CD4-positive, alpha-beta T cell (primary cell): Measurements from ENCODE around the gene CDC37L1. TPM values are rescaled to one million over a fixed set of nuclear protein-coding genes. Genes with fewer than 3 reads are reported as not detected.
A peak's percentile ranks its signal among the peaks of the same experiment; 100 is the strongest.
"Not testable (repeated sequence)": the region's sequence is repeated elsewhere in the genome, so short reads cannot be mapped to it uniquely, and the experiment has no call there.

ENCODE experiments used
- ATAC-seq: fragments of 200-7000 bp; cut with Tn5 transposase; one replicate; pipeline ENCODE4 v1.10.0; 2022; ENCODE audit warnings: mild to moderate bottlenecking; ENCODE audit not compliant: poor library complexity
- CTCF ChIA-PET: fragments of 350-600 bp; sonication (Branson Sonifier 250); formaldehyde crosslinking; loops from one replicate; lab custom pipeline; 2021; ENCODE audit warnings: antibody characterized with exemption, inconsistent platforms; lab: Charles Lee
- POLR2A ChIA-PET: fragments of 350-600 bp; sonication (Branson Sonifier 250); formaldehyde crosslinking; loops from one replicate; lab custom pipeline; 2021; ENCODE audit warnings: antibody characterized with exemption, inconsistent platforms; lab: Charles Lee
- DNase-seq, 14 experiments: peaks; one replicate each; pipeline ENCODE4 v3.0.0-alpha.2; 2013 to 2020; ENCODE audit warnings: mixed read lengths in 2 of 14
- H3K27ac ChIP-seq, 2 donors: one replicate each; pipeline versions ENCODE4 v1.5.1 to v1.7.0; 2013; ENCODE audit warnings: low read length in 2 of 2, low read depth in 1 of 2, mild to moderate bottlenecking in 1 of 2
- H3K27me3 ChIP-seq, 2 experiments: 1 replicate in 1 of 2; 2 replicates in 1 of 2; pipeline versions ENCODE4 v1.6.1 to v1.7.0; 2013; ENCODE audit warnings: low read length in 2 of 2, control low read depth in 1 of 2, mild to moderate bottlenecking in 1 of 2, moderate library complexity in 1 of 2; ENCODE audit not compliant: insufficient read depth in 2 of 2, control insufficient read depth in 1 of 2
- H3K36me3 ChIP-seq: one replicate; pipeline ENCODE4 v1.6.1; 2013; ENCODE audit warnings: low read length, control low read depth; ENCODE audit not compliant: insufficient read depth
- H3K4me1 ChIP-seq: one replicate; pipeline ENCODE4 v1.6.1; 2013; ENCODE audit warnings: low read length, control low read depth; ENCODE audit not compliant: insufficient read depth
- H3K4me3 ChIP-seq: one replicate; pipeline ENCODE4 v1.5.1; 2013; ENCODE audit warnings: mild to moderate bottlenecking, low read length, moderate library complexity
- H3K9me3 ChIP-seq, 2 experiments: 1 replicate in 1 of 2; 2 replicates in 1 of 2; pipeline versions ENCODE4 v1.6.1 to v1.7.0; 2013; ENCODE audit warnings: low read length in 2 of 2, mild to moderate bottlenecking in 2 of 2, control low read depth in 1 of 2, moderate library complexity in 1 of 2; ENCODE audit not compliant: control insufficient read depth in 1 of 2, insufficient read depth in 1 of 2
- H3K27ac Mint-ChIP-seq: one replicate; pipeline ENCODE4 v1.8.0; 2020; ENCODE audit warnings: mixed read lengths
- H3K27me3 Mint-ChIP-seq: one replicate; pipeline ENCODE4 v1.8.0; 2021; ENCODE audit warnings: mixed read lengths
- H3K36me3 Mint-ChIP-seq: one replicate; pipeline ENCODE4 v1.8.0; 2021; ENCODE audit warnings: low read depth, mixed read lengths
- H3K4me1 Mint-ChIP-seq: one replicate; pipeline ENCODE4 v1.8.0; 2021; ENCODE audit warnings: low read depth, mixed read lengths
- H3K4me3 Mint-ChIP-seq: one replicate; pipeline ENCODE4 v1.8.0; 2020; ENCODE audit warnings: mild to moderate bottlenecking, mixed read lengths
- H3K9me3 Mint-ChIP-seq: one replicate; pipeline ENCODE4 v1.8.0; 2020; ENCODE audit warnings: mixed read lengths
- intact Hi-C, 2 experiments: fragments of 100-400 bp; cut with DNase I in 1 of 2; cut with micrococcal nuclease in 1 of 2; formaldehyde crosslinking; loops; one replicate each; pipeline versions ENCODE4 v1.15.1 to v1.9.0; 2023 to 2025; cut with DNase I, micrococcal nuclease
- total RNA-seq, 174 experiments: library from RNA in 2 of 174; stranded (reverse) in 2 of 174; gene quantifications; one replicate each; pipeline ENCODE4 v1.2.3 and lab custom pipeline; 2021 to 2026
- TF ChIP-seq, protein P1 (sequence below): fragments of 200-600 bp; IDR thresholded peaks from one replicate; pipeline ENCODE4 v1.8.0; 2022; ENCODE audit warnings: antibody characterized with exemption, mild to moderate bottlenecking

CDC37L1 gene
- total RNA-seq, 2 experiments from 2014 or later, result 49.1 to 53.4 TPM

DNA sequence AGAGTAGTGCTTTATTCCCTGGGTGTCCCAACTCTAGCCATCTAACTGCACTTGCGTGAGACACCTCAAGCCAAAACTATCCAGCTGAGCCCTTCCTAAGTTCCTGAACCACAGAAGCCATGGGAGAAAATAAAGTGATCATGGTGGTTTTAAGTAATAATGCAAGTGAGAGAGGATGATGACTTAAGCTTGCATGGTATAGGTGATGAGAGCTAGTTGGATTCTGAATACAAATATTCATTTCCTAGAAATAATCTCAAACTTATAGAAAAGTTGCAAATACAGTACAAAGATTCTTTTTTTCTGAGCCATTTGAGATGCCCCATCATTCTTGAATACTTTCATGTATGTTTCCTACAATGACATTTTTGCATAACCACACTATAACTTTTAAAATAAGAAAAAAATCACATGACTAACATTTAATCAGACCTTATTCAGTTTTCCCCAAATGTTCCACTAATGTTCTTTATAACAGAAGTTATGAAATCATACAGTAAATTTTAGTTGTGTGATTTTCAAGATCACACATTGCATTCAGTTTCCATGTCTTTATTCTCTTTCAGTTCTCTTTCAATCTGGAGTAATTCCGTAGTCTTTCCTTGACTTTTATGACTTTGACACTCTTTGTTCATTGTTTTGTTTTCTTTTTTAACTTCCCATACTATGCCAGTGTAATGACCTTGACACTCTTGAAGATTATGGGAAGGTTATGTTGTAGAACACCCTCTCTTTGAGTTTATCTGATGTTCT is 67.1 kb downstream of the CDC37L1 start:
- intact Hi-C loops, result loop anchor here (5.0 to 10.0 kb wide), 2 partner anchors 362 to 364 kb away; no protein-coding TSS in a partner anchor
- H3K4me3 Mint-ChIP-seq, result no peak overlapping the region
- ChIA-PET CTCF (interaction anchor here (0.7 to 1.3 kb wide), 2 partner anchors 13 to 61 kb away, joined by 3 to 4 read pairs; no protein-coding TSS in a partner anchor), POLR2A (interaction anchor here (1.1 kb wide), 1 partner anchor 67 kb away, joined by 3 read pairs; the partner anchor contains the start of gene CDC37L1)
- no peak overlapping the region for H3K27ac Mint-ChIP-seq
- Histone ChIP-seq H3K36me3 (no peaks in the 10 kb centered on the region), H3K4me3 (no peak overlapping the region), H3K27me3 (no peaks in the 10 kb centered on the region), H3K4me1 (peaks cover 6% of the 10 kb centered on the region), H3K9me3 (no peaks in the 10 kb centered on the region), H3K27ac (no peak overlapping the region)
- H3K4me1 Mint-ChIP-seq, result peaks cover 6% of the 10 kb centered on the region
- no peak for ATAC-seq
- no peaks in the 10 kb centered on the region for H3K27me3 Mint-ChIP-seq
- TF ChIP-seq, protein P1, sequence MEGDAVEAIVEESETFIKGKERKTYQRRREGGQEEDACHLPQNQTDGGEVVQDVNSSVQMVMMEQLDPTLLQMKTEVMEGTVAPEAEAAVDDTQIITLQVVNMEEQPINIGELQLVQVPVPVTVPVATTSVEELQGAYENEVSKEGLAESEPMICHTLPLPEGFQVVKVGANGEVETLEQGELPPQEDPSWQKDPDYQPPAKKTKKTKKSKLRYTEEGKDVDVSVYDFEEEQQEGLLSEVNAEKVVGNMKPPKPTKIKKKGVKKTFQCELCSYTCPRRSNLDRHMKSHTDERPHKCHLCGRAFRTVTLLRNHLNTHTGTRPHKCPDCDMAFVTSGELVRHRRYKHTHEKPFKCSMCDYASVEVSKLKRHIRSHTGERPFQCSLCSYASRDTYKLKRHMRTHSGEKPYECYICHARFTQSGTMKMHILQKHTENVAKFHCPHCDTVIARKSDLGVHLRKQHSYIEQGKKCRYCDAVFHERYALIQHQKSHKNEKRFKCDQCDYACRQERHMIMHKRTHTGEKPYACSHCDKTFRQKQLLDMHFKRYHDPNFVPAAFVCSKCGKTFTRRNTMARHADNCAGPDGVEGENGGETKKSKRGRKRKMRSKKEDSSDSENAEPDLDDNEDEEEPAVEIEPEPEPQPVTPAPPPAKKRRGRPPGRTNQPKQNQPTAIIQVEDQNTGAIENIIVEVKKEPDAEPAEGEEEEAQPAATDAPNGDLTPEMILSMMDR, result no peak
- DNase-seq, result no peak
- no peaks in the 10 kb centered on the region for H3K36me3 Mint-ChIP-seq
- H3K9me3 Mint-ChIP-seq, result no peaks in the 10 kb centered on the region

DNA sequence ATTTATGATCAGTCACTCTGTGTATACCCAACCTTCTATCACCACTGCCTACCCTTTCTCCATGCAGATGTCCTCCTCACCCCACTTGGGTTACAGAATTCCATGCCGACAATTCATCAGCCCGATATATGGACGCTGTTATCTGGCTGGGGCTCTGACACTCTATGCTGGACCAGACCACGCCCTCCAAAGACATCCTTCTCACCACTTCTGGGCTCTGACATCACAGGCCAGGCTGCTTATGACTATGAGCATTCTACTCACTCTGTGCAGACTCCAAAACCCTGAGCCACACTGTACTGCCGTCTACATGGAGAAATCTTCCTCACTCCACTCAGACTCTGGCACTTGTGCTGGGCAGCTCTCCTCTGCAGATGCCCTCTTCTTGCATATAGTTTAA is 69.2 kb downstream of the CDC37L1 start:
- Histone ChIP-seq H3K27ac (no peak overlapping the region), H3K27me3 (no peaks in the 10 kb centered on the region), H3K9me3 (no peaks in the 10 kb centered on the region), H3K4me1 (no peaks in the 10 kb centered on the region), H3K36me3 (no peaks in the 10 kb centered on the region), H3K4me3 (no peak overlapping the region)
- Mint-ChIP-seq H3K4me1 (no peaks in the 10 kb centered on the region), H3K27me3 (no peaks in the 10 kb centered on the region), H3K4me3 (no peak overlapping the region), H3K36me3 (no peaks in the 10 kb centered on the region), H3K27ac (no peak overlapping the region), H3K9me3 (no peaks in the 10 kb centered on the region)
- ChIA-PET POLR2A (no interaction called here), CTCF (interaction anchor here (2.4 kb wide), 1 partner anchor 7 kb away, joined by 11 read pairs; the partner anchor contains the start of gene AK3)
- DNase-seq (no peak), ATAC-seq (no peak)
- intact Hi-C loops, result loop anchor here (5.0 to 10.0 kb wide), 2 partner anchors 364 to 366 kb away; no protein-coding TSS in a partner anchor
- TF ChIP-seq, protein P1, result no peak

DNA sequence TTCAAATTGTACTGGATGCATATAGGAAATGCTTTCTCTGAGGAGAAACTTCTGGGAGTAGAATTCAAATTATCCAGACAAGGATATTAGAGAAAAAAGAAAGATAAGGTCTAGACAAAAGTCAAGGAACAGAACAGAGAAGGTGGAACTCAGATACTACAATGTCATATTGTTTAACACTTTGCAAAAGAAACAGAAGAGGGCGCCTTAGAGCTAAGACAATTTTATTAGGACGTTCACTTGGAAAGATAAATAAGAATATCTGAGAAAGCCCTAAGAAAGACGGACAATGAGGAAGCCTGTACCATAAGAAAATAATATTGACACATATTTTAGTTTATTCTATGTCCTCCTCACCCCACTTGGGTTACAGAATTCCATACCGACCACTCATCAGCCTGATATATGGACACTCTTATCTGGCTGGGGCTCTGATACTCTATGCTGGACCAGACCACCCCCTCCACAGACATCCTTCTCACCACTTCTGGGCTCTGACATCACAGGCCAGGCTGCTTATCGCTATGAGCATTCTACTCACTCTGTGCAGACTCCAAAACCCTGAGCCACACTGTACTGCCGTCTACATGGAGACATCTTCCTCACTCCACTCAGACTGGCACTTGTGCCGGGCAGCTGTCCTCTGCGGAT is 70.8 kb downstream of the CDC37L1 start:
- Mint-ChIP-seq H3K4me1 (no peaks in the 10 kb centered on the region), H3K36me3 (no peaks in the 10 kb centered on the region), H3K27me3 (no peaks in the 10 kb centered on the region), H3K4me3 (no peak overlapping the region), H3K9me3 (no peaks in the 10 kb centered on the region), H3K27ac (no peak overlapping the region)
- Histone ChIP-seq H3K27me3 (no peaks in the 10 kb centered on the region), H3K4me3 (no peak overlapping the region), H3K27ac (no peak overlapping the region), H3K36me3 (no peaks in the 10 kb centered on the region), H3K9me3 (no peaks in the 10 kb centered on the region), H3K4me1 (no peaks in the 10 kb centered on the region)
- DNase-seq (peak in 3 of 14 experiments; percentile 51 to 61 (median 59)), ATAC-seq (peak; percentile 72)
- ChIA-PET POLR2A (interaction anchor here (0.5 to 1.2 kb wide), 2 partner anchors 71 to 96 kb away, joined by 3 read pairs; partner anchors contain the start of gene CDC37L1), CTCF (interaction anchor here (0.7 to 2.4 kb wide), 12 partner anchors 9 to 850 kb away, joined by 3 to 11 read pairs (median 3); partner anchors contain the start of genes AK3, RCL1 and SPATA6L)
- intact Hi-C loops, result no loop called here
- TF ChIP-seq, protein P1, result peak; percentile 69

DNA sequence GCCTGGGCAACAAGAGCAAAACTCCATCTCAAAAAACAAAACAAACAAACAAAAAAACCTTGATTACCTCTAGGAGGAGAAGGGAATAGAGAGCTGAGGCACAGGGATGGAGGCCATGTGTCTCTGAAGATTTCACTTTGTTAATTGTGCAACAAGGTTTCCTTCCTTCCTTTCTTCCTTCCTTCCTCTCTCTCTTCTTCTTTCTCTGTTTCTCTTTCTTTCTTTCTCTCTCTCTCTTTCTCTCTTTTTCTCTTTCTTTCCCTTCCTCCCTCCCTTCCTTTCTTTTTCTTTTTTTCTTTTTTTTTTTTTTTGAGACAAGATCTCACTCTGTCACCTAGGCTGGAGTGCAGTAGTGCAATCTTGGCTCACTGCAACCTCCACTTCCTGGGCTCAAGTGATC is 75.2 kb downstream of the CDC37L1 start:
- H3K36me3 ChIP-seq, H3K9me3 ChIP-seq, intact Hi-C loops, H3K4me1 ChIP-seq, DNase-seq, H3K9me3 Mint-ChIP-seq, H3K4me3 ChIP-seq, H3K4me1 Mint-ChIP-seq, POLR2A ChIA-PET, H3K27ac ChIP-seq, H3K27me3 ChIP-seq, H3K4me3 Mint-ChIP-seq, H3K36me3 Mint-ChIP-seq, H3K27ac Mint-ChIP-seq, H3K27me3 Mint-ChIP-seq, ATAC-seq: not testable (repeated sequence)
- CTCF ChIA-PET, result interaction anchor here (0.6 kb wide), 1 partner anchor 63 kb away, joined by 4 read pairs; no protein-coding TSS in a partner anchor
